ENCODE results near the gene PCMTD2.
"Not testable (repeated sequence)": the region's sequence is repeated elsewhere in the genome, so short reads cannot be mapped to it uniquely, and the experiment has no call there.

PCMTD2 gene

DNA sequence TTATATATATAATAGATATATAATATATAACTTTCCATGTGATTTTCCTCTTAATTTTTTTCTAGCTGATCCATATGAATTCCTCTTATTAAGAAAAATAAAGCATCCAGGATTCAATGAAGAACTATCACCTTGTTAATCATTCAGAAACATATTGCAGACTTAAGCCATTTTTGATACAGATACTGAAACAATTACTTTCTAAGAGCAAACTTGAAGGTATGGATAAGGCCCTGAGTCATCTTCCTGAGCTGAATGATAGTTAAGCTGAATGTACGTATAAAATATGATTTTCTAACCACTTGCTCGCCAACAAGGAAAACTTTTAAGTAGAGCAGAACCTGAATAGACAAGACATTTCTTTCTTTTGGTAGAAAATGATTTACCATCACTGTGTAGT is 47.5 kb downstream of the PCMTD2 start:
- DNase-seq = not testable (repeated sequence)

DNA sequence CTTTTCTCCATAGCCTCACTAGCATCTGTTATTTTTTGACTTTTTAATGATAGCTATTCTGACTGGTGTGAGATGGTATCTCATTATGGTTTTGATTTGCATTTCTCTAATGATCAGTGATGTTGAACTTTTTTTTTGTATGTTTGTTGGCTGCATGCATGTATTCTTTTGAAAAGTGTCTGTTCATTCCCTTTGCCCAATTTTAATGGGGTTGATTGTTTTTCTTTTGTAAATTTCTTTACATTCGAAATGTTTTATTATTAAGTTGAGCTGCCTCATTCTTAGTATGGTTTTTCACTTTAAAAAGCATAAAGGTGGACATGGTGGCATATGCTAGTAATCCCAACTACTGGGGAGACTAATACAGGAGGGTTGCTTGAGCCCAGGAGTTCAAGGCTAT is 58.2 kb downstream of the PCMTD2 start:
- not testable (repeated sequence) for DNase-seq

DNA sequence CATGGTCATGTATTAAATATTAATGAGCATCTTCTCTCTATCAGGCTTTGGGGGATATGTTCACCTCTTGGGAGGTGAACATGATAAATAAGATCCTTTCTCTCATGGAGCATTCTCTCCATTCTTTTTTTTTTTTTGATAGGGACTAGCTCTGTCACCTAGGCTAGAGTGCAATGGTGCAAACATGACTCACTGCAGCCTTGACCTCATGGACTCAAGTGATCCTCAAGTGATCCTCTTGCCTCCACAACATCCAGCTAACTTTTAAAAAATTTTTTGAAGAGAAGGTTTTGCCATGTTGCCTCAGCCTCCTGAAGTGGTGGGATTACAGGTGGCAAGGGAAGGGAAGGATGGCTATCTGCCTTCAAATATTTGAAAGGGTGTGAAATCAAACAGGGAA is 59.8 kb downstream of the PCMTD2 start:
- DNase-seq = not testable (repeated sequence)

GRCh38 chr20:64315884-64316283 is 60.3 kb downstream of the PCMTD2 start:
- DNase-seq = not testable (repeated sequence)

DNA sequence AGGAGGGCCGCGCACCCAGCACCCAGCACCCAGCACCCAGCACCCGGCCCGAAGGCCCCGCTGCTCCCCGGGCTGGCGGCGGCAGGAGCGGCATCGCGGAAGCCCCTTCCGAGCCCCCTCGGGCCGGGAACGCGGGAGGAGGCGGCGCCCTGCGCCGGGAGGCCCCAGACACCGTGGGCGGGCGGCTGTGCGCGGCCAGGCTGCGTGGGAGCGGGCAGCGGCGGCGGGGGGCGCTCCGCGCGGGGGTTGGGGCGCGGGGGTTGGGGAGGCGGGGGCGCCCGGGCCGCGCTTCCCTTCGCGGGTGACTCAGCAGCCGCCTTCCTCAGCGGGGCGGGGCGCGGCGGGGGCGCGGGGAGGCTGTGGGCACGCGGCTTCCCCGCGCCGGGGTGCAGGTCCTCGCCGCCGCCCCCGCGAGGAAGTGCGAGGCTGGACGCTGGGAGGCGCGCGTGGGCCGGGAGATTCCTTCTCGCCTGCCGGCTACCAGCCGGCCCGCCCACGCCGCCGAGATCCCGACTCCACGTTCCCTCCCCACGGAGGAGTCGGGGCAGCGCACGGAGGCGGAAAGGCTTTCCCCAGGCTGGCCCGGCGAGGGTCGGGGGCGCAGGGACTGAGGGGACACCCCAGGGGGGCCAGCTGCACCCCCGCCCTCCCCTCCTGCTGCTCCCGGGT is 61.0 kb downstream of the PCMTD2 start:
- not testable (repeated sequence) for DNase-seq

DNA sequence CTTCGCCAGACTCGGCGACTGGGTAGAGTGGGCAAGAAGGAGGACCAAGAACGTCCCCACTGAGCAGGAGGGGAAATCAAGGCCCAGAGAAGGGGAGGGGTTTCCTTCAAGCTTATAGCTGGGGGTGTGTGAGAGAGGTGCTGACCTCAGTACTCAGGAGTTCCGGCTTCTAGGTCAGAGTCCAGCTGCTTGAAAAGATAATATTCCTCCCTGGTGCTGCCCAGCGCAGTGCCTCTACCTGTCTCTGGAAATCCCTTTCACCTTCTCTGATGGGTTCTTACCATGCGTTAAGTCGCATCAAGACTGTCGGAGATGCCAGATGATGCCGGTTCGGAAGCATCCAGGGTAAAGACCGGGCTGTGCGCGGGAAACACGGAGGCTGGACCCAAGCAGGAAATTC is 61.8 kb downstream of the PCMTD2 start:
- not testable (repeated sequence) for DNase-seq

GRCh38 chr20:64318056-64318455 is 62.5 kb downstream of the PCMTD2 start:
- not testable (repeated sequence) for DNase-seq

GRCh38 chr20:64322031-64322789 is 66.7 kb downstream of the PCMTD2 start:
- DNase-seq = peak; percentile 93

Data from NCI-H2171 treated with DMSO at 0.1 percent for 48 hours (cell line).